HEK293 (cell line): ENCODE measurements around the gene ARHGAP26.

Experiments used
- BCL11A ChIP-seq: fragments of 450-650 bp; formaldehyde crosslinking; IDR thresholded peaks from 2 replicates; pipeline ENCODE4 v1.5.1; 2016; ENCODE audit warnings: low read depth, missing biosample characterization, missing genetic modification characterization
- CTCF ChIP-seq: fragments of 450-650 bp; formaldehyde crosslinking; IDR thresholded peaks from 2 replicates; pipeline ENCODE4 v1.5.1; 2016; ENCODE audit warnings: missing biosample characterization, missing genetic modification characterization
- ELK4 ChIP-seq: IDR thresholded peaks from 2 replicates; pipeline ENCODE4 v1.6.1; 2011; ENCODE audit warnings: mild to moderate bottlenecking, low read depth, low read length, borderline replicate concordance
- HIC1 ChIP-seq: fragments of 450-650 bp; formaldehyde crosslinking; IDR thresholded peaks from 2 replicates; pipeline ENCODE4 v1.5.1; 2016; ENCODE audit warnings: missing biosample characterization, missing genetic modification characterization
- SETDB1 ChIP-seq: IDR thresholded peaks from one replicate; pipeline ENCODE4 v1.6.1; 2017; ENCODE audit warnings: mild to moderate bottlenecking, low read length, moderate library complexity, mixed read lengths; ENCODE audit not compliant: insufficient read length
- TCF7L2 ChIP-seq: IDR thresholded peaks from 2 replicates; pipeline ENCODE4 v1.6.1; 2011; ENCODE audit warnings: low read depth, mild to moderate bottlenecking, inconsistent platforms, low read length, moderate library complexity, borderline replicate concordance
- ZEB2 ChIP-seq: fragments of 450-650 bp; formaldehyde crosslinking; IDR thresholded peaks from 2 replicates; pipeline ENCODE4 v1.5.1; 2016; ENCODE audit warnings: missing biosample characterization, missing genetic modification characterization
- ZNF121 ChIP-seq: fragments of 450-650 bp; formaldehyde crosslinking; IDR thresholded peaks from 2 replicates; pipeline ENCODE4 v1.5.1; 2016; ENCODE audit warnings: missing biosample characterization, missing genetic modification characterization
- ZNF184 ChIP-seq: fragments of 450-650 bp; IDR thresholded peaks from 2 replicates; pipeline ENCODE4 v1.5.1; 2018; ENCODE audit warnings: missing biosample characterization, mild to moderate bottlenecking, missing genetic modification characterization
- ZNF350 ChIP-seq: fragments of 450-650 bp; formaldehyde crosslinking; IDR thresholded peaks from 2 replicates; pipeline ENCODE4 v1.5.0; 2017; ENCODE audit warnings: missing biosample characterization, mild to moderate bottlenecking, missing genetic modification characterization
- ZNF416 ChIP-seq: fragments of 450-650 bp; formaldehyde crosslinking; IDR thresholded peaks from 2 replicates; pipeline ENCODE4 v1.5.1; 2016; ENCODE audit warnings: missing biosample characterization, missing genetic modification characterization
- ZNF558 ChIP-seq: fragments of 450-650 bp; formaldehyde crosslinking; IDR thresholded peaks from 2 replicates; pipeline ENCODE4 v1.5.1; 2016; ENCODE audit warnings: missing biosample characterization, missing genetic modification characterization

- TF ChIP-seq ZNF558 (no peak), BCL11A (tag by site-specific recombination) (no peak), CTCF (tag by site-specific recombination) (no peak), ZNF121 (tag by site-specific recombination) (no peak), ZNF350 (tag by site-specific recombination) (no peak), ELK4 (no peak), TCF7L2 (no peak), HIC1 (tag by site-specific recombination) (no peak), ZNF184 (no peak), ZNF416 (tag by site-specific recombination) (no peak), ZEB2 (no peak), SETDB1 (no peak)
Measured at GRCh38 chr5:142978252-142978651, 208.1 kb downstream of the ARHGAP26 start.
